CMK (cell line): ENCODE results near the gene CCDC61.

ENCODE experiments used
- DNase-seq: peaks from one replicate; pipeline ENCODE4 v3.0.0-alpha.2; 2010; ENCODE audit warnings: low read depth

Gene CCDC61

DNA sequence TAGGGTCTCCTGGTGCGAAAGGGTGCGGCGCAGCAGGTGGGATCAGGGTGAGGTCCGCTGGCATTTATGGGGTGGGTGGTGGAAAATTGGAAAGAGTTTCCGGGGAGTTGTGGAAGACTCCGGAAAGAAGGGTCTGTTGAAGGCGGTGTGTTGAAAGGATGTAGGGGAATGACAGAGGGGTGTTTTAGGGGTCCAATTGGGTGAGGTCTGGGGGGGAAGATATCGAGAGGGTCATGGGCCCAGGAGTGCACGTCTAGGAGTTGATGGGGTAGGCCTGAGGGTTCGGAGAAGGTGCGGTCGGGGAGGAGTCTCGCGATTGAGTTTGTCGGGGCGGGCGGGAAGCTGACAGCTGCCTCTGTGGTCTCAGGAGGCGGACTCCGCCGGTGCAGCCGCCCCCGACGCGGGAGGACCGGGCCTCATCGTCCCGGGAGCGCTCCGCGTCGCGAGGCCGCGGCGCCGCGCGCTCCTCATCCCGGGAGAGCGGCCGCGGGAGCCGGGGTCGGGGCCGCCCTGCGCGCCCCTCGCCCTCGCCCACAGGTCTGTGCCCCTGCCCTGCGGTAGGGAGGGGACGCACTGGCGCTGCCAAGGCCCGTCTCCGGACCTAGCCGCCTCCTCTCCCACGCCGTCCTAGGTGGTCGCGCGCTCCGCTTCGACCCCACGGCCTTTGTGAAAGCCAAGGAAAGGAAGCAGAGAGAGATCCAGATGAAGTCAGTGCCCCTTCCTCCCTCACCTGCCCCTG, 20.6 kb downstream of the CCDC61 start:
- DNase-seq = no peak

DNA sequence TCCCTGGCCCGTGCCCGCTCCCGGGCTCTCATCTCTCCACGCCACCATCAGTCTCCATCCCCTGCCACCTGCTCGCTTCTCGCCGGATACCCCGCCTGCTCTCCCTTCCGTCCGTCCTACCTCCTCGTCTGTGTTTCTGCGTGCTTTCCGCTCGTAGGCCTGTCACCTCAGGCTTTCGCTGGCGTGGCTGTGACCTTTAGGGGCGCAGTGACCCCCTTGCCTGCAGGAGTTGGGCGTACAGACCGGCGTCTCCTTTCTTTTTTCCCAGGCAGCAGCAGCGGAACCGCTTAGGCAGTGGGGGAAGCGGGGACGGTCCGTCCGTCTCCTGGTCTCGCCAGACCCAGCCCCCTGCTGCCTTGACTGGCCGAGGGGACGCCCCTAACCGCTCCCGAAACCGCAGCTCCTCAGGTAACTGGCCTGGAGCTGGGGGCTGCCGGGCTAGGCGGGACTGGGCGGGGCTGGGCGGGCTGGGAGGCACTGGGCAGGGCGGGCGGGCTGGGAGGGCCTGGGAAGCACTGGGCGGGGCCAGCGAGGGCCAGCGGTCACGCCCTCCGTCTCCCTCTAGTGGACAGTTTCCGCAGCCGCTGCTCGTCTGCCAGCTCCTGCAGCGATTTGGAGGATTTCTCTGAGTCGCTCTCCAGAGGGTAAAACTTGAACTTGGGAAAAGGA, 21.3 kb downstream of the CCDC61 start:
- peak; percentile 55 for DNase-seq

DNA sequence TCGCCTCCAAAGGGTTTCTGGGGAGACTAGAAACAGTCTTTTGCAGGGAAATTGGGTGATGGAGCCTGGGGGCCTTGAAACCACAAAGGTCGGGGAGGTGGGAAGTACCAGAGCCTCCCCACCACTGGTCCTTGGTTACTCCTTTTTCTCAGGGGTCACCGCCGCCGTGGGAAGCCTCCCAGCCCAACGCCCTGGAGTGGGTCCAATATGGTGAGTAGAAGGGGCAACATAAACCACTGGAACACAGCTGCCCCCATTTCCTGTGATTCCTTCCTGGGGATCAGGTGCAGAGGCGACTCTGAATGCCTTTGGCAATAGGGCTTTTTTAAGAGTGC, 21.8 kb downstream of the CCDC61 start:
- DNase-seq = no peak

DNA sequence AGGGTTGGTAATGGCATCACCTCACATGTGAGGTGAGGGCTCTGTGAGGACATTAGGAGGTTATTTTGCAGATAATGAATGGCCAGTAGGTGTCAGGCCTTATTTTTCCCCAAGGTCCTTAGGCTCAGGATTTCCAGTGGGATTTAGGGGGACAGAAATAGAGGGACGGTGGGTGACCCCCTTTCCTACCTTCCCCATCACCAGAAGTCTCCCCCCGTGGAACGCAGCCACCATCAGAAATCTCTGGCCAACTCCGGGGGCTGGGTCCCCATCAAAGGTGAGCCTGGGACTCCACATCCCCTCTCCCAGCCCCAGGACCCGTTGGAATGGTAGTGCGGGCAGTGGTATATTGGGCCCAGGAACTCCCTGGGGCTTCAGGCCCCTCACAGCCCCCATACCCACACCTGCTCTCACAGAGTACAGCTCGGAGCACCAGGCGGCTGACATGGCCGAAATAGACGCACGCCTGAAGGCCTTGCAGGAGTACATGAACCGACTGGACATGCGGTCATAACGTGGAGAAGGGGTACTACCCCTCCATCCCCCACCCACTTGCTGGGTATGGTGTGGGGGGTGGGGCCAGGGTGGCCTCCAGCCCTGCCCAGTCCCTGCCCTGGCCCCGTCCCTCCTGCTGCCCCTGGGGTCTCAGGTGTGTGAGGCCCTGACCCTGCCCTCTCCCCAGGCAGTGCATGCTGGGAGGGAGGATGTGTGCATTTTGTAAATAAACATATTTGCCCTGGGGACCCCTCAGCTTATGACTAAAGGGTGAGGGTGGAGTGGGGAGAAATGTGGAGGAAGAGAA, 22.8 kb downstream of the CCDC61 start:
- DNase-seq = no peak

GRCh38 chr19:46018729-46019251, 23.5 kb downstream of the CCDC61 start:
- DNase-seq = no peak

GRCh38 chr19:46019270-46019669, 24.0 kb downstream of the CCDC61 start:
- DNase-seq = no peak

GRCh38 chr19:46020819-46021125, 25.5 kb downstream of the CCDC61 start:
- DNase-seq = no peak

DNA sequence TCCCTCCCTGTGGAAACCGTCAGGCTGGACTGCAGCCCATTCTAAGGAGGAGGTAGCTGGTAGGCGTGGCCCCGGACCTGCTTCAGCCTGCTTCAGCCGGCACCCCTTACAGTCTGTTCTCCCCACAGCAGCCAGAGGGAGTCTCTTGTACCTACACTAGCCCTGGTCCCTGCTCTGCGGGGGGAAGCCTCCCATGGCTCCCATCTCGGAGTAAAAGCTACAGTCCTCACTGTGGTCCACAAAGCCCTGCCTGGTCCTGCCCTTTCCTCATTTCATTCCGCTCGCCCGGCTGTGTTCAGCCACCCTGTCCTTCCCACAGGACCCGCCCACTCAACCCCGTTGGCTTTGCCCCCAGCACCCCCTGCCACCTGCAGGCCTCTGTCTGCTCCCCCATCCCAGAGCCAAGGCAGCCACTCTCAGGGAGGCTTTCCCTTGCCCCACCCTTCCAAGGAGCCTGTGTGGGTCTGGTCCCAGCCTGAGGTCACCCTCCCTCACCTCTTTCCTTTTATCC, 26.3 kb downstream of the CCDC61 start:
- DNase-seq = no peak

DNA sequence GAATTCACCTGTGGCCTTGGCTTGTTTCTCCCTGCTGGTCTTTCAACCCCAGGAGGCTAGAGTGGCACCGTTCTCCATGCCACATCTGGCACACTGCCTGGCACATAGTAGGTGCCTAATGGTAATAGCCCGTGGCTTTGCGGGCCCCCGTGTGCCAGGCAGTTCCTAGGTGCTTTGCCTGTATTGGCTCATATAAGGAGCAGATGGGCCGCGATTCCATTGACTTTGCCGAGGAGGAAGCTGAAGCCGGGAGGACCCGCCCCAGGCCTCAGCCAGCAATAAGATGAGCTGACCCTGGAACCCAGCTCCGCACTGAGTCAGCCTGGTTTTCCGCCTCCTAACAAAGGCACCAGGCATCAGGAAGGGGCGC, 26.8 kb downstream of the CCDC61 start:
- DNase-seq = no peak

DNA sequence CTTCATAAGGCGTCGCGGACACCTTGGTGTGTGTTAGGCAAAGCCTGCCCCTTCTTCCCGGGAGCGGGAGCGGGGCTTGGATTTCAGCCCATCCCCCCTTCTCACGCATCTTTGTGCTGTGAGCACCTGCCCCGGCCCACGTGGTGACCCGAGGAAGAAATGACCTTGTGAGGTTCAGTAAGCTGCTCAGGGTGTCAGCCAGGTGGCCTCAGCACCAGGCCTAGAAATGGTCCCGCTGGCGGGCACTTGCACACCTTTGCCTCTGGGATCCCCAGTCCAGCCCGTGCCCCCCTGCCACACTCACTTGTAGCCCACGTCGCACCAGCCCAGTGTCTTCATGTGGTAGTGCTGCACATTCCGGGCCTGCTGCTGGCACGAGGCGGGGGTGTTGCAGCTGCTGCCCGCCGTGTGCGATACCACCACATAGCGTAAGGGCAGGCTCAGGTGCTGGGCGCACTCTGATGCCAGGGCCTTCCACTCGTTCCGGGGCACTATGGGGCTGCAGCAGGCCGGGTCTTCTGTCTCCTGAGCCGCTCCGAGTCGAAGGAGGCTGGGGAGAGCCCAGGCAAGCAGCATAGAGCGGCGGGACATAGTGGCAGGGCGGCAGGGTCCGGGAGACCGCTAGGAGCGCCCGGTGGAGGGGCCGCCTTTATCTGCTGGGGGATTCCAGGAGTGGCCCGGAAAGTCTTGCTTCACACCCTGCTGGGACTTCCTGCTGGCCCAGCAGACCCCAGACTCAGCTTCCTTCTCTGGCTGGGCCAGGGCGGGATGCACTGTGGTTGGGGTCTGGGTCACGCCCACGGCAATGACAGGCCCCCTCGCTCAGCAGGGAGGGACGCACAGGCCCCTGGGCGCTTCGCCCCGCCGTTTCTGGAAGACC, 27.4 kb downstream of the CCDC61 start, which contains the start of gene PGLYRP1:
PGLYRP1 (minus strand) TSS at position 623 of the 880 bp plus-strand sequence; CDS start at position 591, 32 bp downstream.
- DNase-seq = no peak

- no peak for DNase-seq
These were observed 28.1 kb downstream of the CCDC61 start for GRCh38 chr19:46023311-46023779.

- DNase-seq = no peak
These were observed 30.6 kb downstream of the CCDC61 start for GRCh38 chr19:46025835-46026234.

- DNase-seq = no peak
These were observed 35.7 kb downstream of the CCDC61 start for GRCh38 chr19:46030812-46031550.

DNA sequence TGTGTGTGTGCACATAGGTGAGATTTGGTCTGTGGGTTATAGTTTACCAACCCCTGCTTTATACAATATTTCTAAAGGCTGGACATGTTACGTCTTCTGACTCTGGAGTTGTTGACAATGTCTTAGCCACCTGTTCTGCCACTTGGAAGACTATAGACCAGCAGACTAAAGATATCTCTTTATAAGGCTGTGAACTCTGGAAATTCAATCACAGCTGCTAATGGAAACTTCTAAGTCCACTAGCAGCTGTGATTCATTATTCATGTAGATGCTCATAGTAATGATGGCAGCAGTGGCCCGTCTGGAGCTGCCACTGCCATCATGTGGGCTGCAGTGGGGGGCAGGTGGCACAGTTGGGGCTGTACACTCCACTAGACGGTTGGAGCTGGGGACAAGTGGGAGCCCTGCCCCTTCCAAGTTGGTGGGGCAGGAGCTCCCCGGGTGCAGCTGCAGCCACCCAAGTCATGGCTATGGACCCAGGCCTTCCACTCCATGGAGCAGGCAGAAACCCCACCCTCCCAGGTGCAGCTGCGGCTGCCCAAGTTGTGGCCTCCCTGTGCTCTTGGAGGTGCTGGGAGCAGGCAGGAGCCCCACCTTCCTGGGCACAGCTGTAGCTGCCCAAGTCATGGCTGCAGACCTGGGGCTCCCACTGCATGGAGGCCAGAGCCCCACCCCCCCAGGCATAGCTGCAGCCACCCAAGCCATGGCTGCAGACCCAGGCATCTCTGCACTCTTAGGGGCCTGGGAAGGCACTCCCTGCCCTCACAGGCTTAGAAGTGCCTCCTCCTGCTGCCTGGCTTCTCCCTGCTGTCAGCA, 36.7 kb downstream of the CCDC61 start:
- no peak for DNase-seq

DNA sequence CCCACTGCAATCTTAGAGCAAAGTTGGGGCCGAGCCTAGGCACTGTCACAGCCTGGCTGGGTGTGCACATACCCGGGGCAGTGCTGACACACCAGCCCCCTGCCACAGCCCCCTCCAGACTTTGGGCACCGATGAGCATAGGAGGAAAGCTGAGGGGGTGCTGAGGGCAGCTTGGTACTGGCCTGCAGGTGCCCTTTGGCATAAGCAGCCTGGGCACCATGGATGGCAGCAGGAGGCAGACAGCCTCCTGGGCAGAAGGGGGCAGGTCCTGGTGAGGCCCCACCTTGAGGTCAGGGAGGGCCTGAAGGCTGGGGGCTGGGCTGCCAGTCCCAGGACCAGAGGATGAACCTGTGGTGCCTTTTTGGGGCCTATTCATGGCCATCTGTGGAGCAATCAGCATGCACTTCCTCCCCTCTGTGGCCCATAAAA, 37.3 kb downstream of the CCDC61 start:
- DNase-seq = no peak

GRCh38 chr19:46033401-46033800, 38.1 kb downstream of the CCDC61 start:
- no peak for DNase-seq

DNA sequence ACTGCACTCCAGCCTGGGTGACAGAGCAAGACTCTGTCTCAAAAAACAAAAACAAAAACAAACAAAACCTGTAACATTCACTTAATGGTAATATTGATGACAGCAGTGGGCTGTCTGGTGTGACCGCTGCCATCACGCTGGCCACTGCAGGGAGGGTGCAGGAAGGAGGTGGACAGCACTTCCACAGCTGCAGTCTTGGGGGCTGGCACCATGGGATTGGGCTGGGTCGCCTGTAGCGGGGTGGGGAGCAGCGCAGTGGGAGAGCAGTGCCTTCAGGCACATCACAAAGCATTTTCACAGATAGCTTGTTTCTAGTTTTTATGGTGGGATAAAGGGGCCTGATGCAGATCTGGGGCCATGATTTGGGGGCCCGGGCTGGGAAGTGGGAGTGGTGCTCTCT, 40.3 kb downstream of the CCDC61 start:
- no peak for DNase-seq

GRCh38 chr19:46035986-46036743, 40.9 kb downstream of the CCDC61 start:
- no peak for DNase-seq

GRCh38 chr19:46036744-46037128, 41.5 kb downstream of the CCDC61 start:
- DNase-seq = no peak
